ENCODE results near the gene PAX3.

The PAX3 gene

GRCh38 chr2:222264791-222265320 is 33.9 kb downstream of the PAX3 start:
- no peak for DNase-seq

GRCh38 chr2:222261504-222261903 is 37.3 kb downstream of the PAX3 start:
- no peak for DNase-seq

- DNase-seq, result no peak
These were observed 41.2 kb downstream of the PAX3 start for GRCh38 chr2:222257645-222258044.

- no peak for DNase-seq
These were observed 42.5 kb downstream of the PAX3 start for GRCh38 chr2:222256250-222256649.

- DNase-seq, result no peak
These were observed 43.7 kb downstream of the PAX3 start for GRCh38 chr2:222255090-222255489.

DNA sequence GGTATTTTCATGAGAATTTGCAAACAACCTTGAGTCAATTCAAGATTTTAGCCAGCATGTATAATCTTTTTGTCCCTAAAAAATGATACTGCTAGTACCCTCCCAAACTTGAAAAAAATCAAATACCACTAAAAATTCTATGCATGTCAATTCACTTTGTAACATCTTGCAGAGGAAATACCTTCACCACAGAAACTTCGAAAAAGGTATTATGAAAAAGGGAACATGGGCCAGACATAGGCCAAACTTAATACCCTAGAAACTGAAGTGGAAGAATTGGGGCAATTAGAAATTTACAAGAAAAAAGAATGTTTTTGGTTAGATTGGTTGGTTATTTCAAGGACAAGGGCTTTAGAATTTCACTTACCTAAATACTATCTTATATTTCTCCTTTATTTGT is 48.5 kb downstream of the PAX3 start:
- no peak for DNase-seq

DNA sequence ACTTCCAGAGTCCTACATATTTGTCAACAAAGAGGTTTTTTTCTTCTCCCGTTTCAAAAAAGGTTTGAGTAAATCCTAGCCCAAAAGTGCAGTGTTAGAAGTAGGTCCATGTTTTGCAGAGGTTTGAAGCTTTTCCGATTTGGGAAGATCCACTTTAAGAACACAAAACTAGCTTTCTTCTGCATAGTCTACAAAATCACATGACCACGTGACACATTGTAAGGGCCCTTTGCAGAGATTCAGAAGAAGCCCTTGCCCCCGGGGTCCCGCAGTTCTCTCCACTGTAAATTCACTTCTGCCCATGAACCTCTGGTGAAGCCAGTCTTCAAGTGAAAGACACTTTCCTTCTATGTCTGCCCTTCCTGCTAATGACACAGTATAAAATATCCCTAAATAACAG is 49.4 kb downstream of the PAX3 start:
- no peak for DNase-seq

DNA sequence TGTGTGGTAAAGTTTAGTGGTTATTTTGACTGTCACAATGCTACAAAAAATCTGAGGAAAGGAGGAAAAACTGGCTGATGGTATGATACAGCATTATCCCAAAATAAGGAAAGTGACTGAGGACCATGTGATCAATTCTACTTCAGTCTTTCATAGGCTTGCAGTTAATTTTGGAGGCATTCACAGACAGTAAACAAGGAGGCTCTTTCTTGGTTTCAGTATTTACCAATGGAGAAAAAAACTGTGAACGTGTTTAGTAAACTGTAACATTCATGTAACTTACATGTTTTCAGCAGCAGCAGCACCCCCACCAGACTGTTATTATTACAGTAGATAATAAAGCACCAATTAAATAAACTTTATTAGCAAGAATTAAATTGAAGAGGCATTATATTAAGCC is 50.0 kb downstream of the PAX3 start:
- no peak for DNase-seq

DNA sequence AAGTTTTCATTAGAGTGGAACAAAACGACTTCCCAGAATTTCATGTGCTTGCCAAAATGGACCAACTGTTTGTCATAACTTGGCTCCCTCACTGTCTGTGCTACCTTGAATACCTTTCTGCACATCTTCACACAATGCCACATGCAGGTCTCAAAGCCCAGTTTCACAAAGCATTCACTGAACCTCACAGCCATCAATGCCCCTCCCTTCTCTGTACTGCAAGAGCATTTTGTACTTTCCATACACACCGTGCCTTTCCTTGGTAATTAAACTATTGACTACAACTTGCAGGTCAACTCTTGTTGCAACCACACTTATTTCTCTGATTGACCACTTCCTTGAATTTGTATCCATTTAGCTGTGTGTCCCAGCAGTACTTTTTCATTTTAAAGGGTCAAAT is 50.5 kb downstream of the PAX3 start:
- no peak for DNase-seq

GRCh38 chr2:222242532-222242931 is 56.3 kb downstream of the PAX3 start:
- DNase-seq, result no peak

DNA sequence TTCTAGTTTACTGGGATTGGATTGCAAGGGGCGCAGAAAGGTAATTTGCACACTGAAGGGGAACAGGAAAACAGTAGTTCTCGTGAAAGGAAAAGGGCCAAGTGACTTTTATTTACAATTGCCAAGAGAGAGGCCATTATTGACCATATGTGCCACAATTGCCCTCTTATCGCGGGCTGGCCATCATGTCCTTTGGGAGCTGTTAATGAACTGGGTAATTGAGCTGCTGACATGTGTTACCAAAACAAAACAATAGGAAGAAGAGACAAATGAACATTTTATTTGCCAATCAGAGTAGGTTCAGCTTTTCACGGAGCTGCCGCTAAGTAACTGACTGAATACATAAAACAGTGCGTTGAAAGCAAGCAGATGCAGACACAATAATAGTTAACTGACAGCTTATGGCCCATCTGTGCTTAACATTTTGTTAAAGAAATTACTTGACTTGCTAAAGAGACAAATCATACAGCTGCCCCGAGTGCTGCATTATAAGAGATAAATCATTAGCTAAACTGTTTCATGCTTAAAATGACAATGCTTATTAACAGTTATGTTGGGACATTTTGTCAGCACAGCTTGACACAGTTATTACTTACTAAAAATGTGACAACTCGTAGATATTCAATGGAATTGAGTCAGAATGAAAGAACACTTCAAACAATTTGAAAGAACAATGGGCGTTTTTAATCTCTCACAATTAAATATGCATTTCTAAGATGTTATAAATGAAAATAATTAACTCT is 57.5 kb downstream of the PAX3 start:
- no peak for DNase-seq

DNA sequence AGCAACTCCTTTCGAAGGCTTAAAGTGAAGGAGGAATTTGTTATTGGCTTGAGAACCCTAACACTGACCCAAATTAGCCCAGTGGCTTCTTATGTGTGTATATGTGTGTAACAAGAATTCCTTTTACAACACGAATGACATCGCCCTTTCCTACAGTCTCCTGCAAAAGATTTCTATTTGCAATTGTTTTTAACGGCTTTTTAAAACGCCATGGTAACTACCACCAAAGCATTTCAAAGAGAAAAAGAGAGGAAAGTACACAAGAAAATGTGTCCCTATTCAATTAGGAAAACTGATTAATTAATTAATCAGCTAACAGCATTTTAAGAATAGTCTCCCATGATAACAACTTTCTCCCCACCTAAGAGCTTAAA is 58.1 kb downstream of the PAX3 start:
- DNase-seq, result no peak

- no peak for DNase-seq
These were observed 58.7 kb downstream of the PAX3 start for GRCh38 chr2:222239945-222240675.

GRCh38 chr2:222239091-222239490 is 59.7 kb downstream of the PAX3 start:
- no peak for DNase-seq

GRCh38 chr2:222238072-222238471 is 60.7 kb downstream of the PAX3 start:
- DNase-seq, result no peak

DNA sequence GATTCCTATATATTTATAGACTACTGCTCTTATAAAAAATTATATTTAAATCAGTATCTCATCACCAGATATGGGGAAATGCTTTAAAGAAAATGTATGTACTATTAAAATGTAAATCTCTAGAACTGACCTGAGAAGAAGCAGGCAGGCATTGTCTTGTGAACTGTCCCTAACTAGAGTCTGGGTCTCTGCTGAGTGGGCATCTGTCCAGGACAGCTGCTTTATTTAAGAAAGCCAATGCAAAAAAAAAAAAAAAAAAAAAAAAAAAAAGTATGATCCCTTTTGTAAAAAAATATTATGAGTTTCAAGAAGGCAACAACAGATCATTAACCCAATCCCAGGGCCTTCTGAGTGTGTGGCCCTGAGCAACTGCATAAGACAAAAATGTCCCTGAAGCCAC is 66.0 kb downstream of the PAX3 start:
- DNase-seq, result no peak

GRCh38 chr2:222232372-222232771 is 66.4 kb downstream of the PAX3 start:
- DNase-seq, result no peak

DNA sequence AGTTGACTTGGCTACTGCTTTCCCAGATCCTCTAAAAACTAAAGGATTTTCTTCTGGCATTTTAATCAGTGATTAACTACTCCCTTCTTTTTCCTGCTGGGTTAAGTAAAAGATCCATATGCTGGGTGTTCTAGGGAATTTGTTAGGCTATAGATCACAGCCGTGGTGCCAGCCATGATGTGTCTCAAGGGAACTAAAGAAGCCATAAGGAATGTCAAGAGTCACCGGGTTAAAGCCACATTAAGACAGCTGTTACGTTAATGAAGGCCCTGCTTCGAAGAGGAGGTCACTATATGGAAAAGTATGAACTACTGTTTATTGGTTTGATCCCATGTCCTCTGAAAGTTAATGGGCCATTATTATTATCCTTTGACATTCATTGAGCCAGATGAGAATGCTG is 70.7 kb downstream of the PAX3 start:
- DNase-seq, result no peak

- DNase-seq, result no peak
These were observed 80.0 kb downstream of the PAX3 start for GRCh38 chr2:222218786-222219185.

DNA sequence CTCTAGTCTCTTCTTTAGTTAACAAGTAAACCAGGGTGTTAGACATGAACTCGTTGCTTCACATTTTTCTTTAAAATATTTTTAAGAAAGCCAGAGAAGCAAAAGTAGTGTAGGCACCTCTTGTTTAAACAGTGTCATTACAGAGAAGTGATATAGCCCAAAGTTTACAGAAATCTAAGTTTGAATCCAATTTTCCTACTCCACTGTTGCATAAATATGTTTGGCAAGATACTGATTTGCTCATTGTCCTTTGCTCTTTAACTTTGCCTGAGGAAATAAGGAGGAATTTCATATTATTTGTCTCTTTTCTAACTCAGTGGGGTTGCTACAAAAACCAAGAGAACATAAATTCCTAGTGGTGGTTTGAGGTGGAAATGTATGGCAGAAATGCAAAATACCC is 81.1 kb downstream of the PAX3 start:
- DNase-seq, result no peak

GRCh38 chr2:222214885-222215284 is 83.9 kb downstream of the PAX3 start:
- DNase-seq, result no peak

DNA sequence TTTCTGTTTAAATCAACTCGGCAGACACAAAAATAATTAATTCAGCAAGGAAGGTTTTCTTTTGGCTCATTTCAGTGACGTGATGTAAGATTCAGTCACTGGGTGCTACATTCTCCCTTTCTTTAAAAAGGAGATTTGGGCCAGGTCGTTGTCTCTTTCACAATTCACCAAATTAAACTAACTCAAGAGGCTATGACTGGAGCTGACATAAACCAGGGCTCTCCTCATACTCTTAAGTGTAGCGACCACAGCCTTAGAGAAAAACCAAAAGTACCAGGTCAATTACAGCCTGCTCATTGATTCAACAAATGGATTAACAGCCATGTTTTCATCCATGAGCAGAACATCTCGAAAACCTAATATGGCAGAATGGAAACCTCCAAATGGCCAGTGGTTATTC is 85.7 kb downstream of the PAX3 start:
- DNase-seq, result no peak

DNA sequence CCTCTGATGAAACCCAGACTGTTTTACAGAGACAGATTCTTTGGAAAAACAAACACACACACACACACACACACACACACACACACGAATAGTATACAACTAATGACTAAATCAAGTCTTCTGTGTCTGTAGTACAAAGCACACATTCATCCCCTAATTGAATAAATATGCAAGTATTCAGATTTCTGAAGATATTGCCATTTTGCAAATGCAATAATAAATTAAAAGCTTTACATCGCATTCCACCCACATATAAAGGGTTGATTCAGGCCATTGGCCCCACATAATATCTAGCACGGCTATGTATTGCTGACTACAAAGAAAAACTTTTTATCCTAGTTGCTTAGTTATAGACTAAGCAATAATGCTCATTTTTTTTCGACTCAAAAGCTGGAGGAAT is 86.2 kb downstream of the PAX3 start:
- DNase-seq, result no peak

GRCh38 chr2:222208010-222208690 is 90.6 kb downstream of the PAX3 start:
- no peak for DNase-seq
